GM12878 (cell line): ENCODE measurements around the gene BEST1. TPM values are rescaled to one million over a fixed set of nuclear protein-coding genes. Genes with fewer than 3 reads are reported as not detected.

Experiments used
- CUX1 ChIP-seq: IDR thresholded peaks from 2 replicates; pipeline ENCODE4 v1.6.1; 2012; ENCODE audit warnings: improper control_type of control experiment, low read depth, low read length; ENCODE audit not compliant: insufficient replicate concordance
- HSF1 ChIP-seq: fragments of 150-350 bp; IDR thresholded peaks from 2 replicates; pipeline ENCODE4 v1.6.1; 2014; ENCODE audit warnings: mild to moderate bottlenecking, low read depth, low read length
- IRF4 ChIP-seq: IDR thresholded peaks from 2 replicates; pipeline ENCODE4 v1.6.1; 2011; ENCODE audit warnings: low read depth, low read length
- LARP7 ChIP-seq: fragments of 450-650 bp; IDR thresholded peaks from 2 replicates; pipeline ENCODE4 v1.6.1; 2017; ENCODE audit warnings: mild to moderate bottlenecking
- RELA ChIP-seq: fragments of 450-650 bp; IDR thresholded peaks from 2 replicates; pipeline ENCODE4 v1.8.0; 2014; ENCODE audit warnings: borderline replicate concordance; ENCODE audit not compliant: partially characterized antibody
- SMAD1 ChIP-seq: fragments of 450-650 bp; IDR thresholded peaks from 2 replicates; pipeline ENCODE4 v1.6.1; 2018; ENCODE audit warnings: mild to moderate bottlenecking, low read depth; ENCODE audit not compliant: partially characterized antibody
- ZBTB11 ChIP-seq: fragments of 450-650 bp; formaldehyde crosslinking; IDR thresholded peaks from 2 replicates; pipeline ENCODE4 v1.5.0; 2022; ENCODE audit warnings: mild to moderate bottlenecking, missing genetic modification characterization
- polyA plus RNA-seq, 11 experiments: library from polyadenylated mRNA; depleted of rRNA in 4 of 11; unstranded in 6 of 11; stranded (reverse) in 5 of 11; fragments of >200 nt; fragmentation: Nextera tagmentation in 4 of 11; fragmentation: Illumina TruSeq in 1 of 11; extraction: Ambion mirVana in 4 of 11; extraction: Trizol in 1 of 11; gene quantifications; 1 replicate in 1 of 11; 2 replicates in 10 of 11; pipeline versions ENCODE4 v1.2.1 to v1.2.3, GENCODE V29; 2011 to 2016; ENCODE audit warnings: inconsistent platforms in 2 of 11, missing spikeins in 2 of 11, low read depth in 1 of 11
- total RNA-seq, 4 experiments: library from RNA; depleted of rRNA in 3 of 4; stranded (reverse); fragments of >200 nt in 3 of 4; fragmentation: Illumina TruSeq in 1 of 4; extraction: Trizol in 1 of 4; gene quantifications; 2 replicates each; pipeline versions ENCODE4 v1.2.1 to v1.2.3, GENCODE V29; 2013 to 2021
- TF ChIP-seq, protein P1 (sequence below), 3 experiments: IDR thresholded peaks in 2 of 3; conservative IDR thresholded peaks in 1 of 3; 2 replicates each; pipeline ENCODE4 v1.5.1; 2011; ENCODE audit warnings: low read depth in 3 of 3, low read length in 3 of 3, mild to moderate bottlenecking in 3 of 3, control low read depth in 2 of 3, moderate library complexity in 2 of 3, inconsistent platforms in 1 of 3, mixed read lengths in 1 of 3; ENCODE audit not compliant: control insufficient read depth in 2 of 3, insufficient read depth in 1 of 3; ENCODE audit errors: extremely low read depth in 1 of 3

Gene BEST1
- total and polyA plus RNA-seq, 10 of the 15 experiments (the other 5 are each of a cell fraction or from before 2014, with no cell fraction given) = 0.03 to 3.4 (median 0.15) TPM; not detected in 1

DNA sequence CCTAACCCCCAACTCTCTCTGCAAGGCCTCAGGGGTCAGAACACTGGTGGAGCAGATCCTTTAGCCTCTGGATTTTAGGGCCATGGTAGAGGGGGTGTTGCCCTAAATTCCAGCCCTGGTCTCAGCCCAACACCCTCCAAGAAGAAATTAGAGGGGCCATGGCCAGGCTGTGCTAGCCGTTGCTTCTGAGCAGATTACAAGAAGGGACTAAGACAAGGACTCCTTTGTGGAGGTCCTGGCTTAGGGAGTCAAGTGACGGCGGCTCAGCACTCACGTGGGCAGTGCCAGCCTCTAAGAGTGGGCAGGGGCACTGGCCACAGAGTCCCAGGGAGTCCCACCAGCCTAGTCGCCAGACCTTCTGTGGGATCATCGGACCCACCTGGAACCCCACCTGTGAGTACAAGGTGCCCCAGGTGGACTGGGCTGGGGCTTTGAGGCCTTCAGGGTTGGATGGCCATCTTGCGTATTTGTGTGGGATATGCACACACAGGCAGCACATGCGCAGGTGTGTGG, at the start of gene BEST1 (continued):
- TF ChIP-seq ZBTB11 (CRISPR knock-in tag) (no peak), SMAD1 (no peak), RELA (no peak), HSF1 (no peak), LARP7 (no peak), CUX1 (no peak), IRF4 (no peak)
- TF ChIP-seq, protein P1, sequence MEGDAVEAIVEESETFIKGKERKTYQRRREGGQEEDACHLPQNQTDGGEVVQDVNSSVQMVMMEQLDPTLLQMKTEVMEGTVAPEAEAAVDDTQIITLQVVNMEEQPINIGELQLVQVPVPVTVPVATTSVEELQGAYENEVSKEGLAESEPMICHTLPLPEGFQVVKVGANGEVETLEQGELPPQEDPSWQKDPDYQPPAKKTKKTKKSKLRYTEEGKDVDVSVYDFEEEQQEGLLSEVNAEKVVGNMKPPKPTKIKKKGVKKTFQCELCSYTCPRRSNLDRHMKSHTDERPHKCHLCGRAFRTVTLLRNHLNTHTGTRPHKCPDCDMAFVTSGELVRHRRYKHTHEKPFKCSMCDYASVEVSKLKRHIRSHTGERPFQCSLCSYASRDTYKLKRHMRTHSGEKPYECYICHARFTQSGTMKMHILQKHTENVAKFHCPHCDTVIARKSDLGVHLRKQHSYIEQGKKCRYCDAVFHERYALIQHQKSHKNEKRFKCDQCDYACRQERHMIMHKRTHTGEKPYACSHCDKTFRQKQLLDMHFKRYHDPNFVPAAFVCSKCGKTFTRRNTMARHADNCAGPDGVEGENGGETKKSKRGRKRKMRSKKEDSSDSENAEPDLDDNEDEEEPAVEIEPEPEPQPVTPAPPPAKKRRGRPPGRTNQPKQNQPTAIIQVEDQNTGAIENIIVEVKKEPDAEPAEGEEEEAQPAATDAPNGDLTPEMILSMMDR (IDR thresholded peaks at IDR 0.05 in 2 of 3, conservative IDR thresholded peaks at IDR 0.05 in 1 of 3; ENCODE audit: control insufficient read depth in 2 of 3, extremely low read depth in 1 of 3, insufficient read depth in 1 of 3, low read depth in 3 of 3, low read length in 3 of 3) = no peak
- TF ChIP-seq, all 136 proteins: peak for 0
